ENCODE data around the gene PITX3.

The PITX3 gene

GRCh38 chr10:102222797-102223196 is 18.5 kb downstream of the PITX3 start:
- TF ChIP-seq CTCF (IDR thresholded peaks at IDR 0.05), result no peak

- TF ChIP-seq CTCF (IDR thresholded peaks at IDR 0.05), result no peak
Observed at GRCh38 chr10:102220612-102221011, 20.7 kb downstream of the PITX3 start.

- TF ChIP-seq CTCF (IDR thresholded peaks at IDR 0.05), result no peak
Observed at GRCh38 chr10:102219370-102219769, 21.9 kb downstream of the PITX3 start.

GRCh38 chr10:102211615-102212299 is 29.6 kb downstream of the PITX3 start:
- no peak for TF ChIP-seq CTCF (IDR thresholded peaks at IDR 0.05)

- no peak for TF ChIP-seq CTCF (IDR thresholded peaks at IDR 0.05)
Observed at GRCh38 chr10:102208311-102209035, 32.8 kb downstream of the PITX3 start.

- TF ChIP-seq CTCF (IDR thresholded peaks at IDR 0.05), result no peak
Observed at GRCh38 chr10:102202386-102202785, 38.9 kb downstream of the PITX3 start.

GRCh38 chr10:102200751-102201640 is 40.3 kb downstream of the PITX3 start:
- TF ChIP-seq CTCF (IDR thresholded peaks at IDR 0.05), result no peak
